Measurements from ENCODE around the gene TMCO5A.

The TMCO5A gene

DNA sequence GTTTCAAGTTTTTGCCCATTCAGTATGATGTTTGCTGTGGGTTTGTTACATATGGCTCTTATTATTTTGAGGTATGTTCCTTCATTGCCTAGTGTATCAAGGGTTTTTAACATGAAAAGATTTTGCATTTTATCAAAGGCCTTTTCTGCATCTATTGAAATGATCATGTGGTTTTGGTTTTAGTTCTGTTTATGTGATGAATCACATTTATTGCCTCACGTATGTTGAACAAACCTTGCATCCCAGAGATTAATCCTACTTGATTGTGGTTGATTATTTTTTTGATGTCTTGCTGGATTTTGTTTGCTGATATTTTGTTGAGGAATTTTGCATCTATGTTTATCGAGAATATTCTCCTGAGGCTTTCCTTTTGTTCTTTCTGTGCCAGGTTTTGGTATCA is 39.4 kb downstream of the TMCO5A start:
- DNase-seq (ENCODE audit: low read depth, low spot score), result no peak

DNA sequence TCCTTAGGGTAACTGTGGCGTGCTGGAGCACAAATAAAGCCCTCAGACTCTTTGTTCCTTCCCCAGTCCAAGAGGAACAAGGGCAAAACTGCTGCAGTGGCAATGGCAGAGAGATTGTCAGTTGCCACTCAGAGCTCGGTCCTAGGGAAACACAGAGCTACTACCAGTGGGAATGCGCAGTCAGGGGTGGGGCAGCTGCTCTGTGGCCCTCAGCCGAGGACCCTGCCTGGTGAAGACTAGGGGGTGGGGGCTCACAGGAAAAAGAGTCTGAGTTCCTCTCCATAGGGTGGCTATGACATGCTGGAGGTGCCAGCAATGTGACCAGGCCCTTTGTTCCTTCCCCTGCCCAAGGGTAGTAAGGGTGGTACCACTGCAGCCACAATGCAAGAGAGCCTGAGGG is 43.8 kb downstream of the TMCO5A start:
- no peak for DNase-seq (ENCODE audit: low read depth, low spot score)

GRCh38 chr15:37979671-37980409 is 45.4 kb downstream of the TMCO5A start:
- DNase-seq (ENCODE audit: low read depth, low spot score), result no peak

DNA sequence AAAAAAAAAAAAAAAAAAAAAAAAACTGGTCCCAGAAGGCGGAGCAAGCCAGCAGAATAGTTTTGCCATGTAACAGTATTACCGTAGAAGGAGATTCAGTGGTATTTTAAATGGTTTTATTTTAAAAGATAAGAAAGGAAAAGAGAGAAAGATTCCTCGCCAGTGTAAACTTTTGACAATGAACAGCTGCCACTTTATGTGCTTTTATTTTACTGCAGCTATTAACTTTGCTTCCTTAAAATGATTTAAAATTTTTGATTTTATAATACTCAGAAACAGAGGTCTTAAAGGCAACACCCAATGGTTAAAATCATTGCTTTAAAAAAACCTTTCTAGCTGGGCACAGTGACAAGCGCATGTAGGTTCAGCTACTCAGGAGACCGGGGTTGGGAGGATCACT is 46.8 kb downstream of the TMCO5A start:
- DNase-seq (ENCODE audit: low read depth, low spot score), result no peak

DNA sequence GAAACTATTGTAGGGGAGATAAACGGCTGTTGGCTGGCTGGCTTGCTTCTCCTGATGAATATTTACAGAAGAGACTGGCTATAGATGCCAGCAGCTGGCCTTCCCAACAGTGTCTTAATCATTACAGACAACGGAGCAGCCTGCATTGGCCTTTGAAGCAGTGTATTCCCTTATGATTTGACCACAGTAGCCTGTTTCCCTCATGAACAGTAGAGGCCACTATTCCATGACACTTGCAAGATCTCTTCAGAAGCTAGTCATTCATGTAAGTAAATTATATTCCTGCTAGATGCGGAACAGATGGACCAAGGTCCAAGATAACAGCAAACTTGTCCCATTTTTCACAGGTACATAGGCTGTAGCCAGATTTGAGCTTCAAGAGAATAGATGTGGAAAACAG is 47.3 kb downstream of the TMCO5A start:
- peak; percentile 18 for DNase-seq (ENCODE audit: low read depth, low spot score)

DNA sequence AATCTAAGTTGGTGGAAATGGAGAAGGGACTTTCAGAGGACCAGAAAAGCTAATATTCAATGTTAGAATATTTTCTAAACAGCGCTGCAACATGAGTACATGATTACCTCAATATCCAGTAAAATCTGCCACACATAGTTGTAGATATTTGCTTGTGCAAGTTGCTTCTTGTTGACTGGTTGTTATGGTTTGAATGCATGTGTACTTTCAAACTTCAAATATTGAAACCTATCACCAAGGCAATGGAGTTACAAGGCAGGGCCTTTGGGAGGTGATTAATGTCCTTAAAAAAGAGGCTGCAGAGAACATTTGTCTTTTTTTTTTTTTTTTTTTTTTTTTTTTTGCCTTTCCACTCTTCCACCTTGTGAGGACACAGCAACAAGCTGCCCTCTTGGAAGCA is 49.9 kb downstream of the TMCO5A start:
- DNase-seq (ENCODE audit: low read depth, low spot score), result no peak

DNA sequence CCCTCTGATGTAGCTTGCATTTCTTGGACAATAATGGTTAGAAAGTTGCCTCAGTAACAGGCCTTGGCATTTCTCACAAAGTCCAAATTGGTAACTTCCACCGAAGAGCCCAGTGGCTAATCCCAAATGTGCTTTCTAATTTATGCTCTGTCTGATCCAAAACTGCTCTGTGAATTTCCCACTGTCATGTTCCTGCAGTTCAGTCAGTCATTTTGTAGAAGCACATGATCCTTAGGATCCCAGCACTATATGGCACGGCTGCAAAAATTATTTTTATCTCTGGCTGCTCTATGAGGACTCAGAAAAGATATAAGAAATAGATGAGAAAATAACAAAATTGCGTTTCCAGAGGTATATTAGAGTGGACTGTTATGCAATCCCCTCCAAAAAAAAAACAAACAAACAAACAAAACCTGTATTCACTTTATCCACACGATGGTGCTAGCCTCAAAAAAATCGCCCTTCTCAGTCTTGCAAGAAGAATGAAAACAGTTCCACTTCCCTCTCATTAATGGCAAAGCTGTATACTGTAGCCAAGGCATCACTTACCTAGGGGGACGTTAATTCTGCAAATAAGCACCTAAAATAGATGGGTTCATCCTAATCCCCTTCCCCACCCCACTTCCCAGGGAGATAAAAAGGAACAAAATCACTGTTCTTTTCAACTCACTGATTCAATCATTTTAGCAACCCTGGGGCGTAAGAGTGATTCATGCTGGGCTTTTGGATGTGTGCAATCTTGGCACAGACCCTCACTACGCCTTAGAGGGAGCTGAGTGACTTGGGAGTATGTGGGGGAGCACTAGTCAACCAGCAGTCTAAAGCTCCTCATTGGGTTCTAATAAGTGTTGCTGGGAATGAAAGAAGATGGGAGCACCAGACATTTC is 61.3 kb downstream of the TMCO5A start:
- peak; percentile 50 for DNase-seq (ENCODE audit: low read depth, low spot score)

Measured in smooth muscle cell of the brain vasculature (primary cell).